GM13977 (cell line): ENCODE measurements around the gene SEPTIN7.

Experiments used
- DNase-seq: peaks from one replicate; pipeline ENCODE4 v3.0.0; 2012; ENCODE audit warnings: low spot score
- in situ Hi-C: fragments of 300-500 bp; cut with MboI; formaldehyde crosslinking; loops from one replicate; pipeline ENCODE4 v1.12.0; 2022; ENCODE audit warnings: low sequenced_read_pairs, low pct_unique_long_range_greater_than_20kb, mixed read lengths, inconsistent platforms; ENCODE audit not compliant: unreplicated experiment
- TF ChIP-seq, protein P1 (sequence below): IDR thresholded peaks from 2 replicates; pipeline ENCODE4 v1.5.1; 2012; ENCODE audit warnings: mild to moderate bottlenecking, control low read depth; ENCODE audit not compliant: insufficient read depth; ENCODE audit errors: extremely low read depth, missing control alignments

Gene SEPTIN7

DNA sequence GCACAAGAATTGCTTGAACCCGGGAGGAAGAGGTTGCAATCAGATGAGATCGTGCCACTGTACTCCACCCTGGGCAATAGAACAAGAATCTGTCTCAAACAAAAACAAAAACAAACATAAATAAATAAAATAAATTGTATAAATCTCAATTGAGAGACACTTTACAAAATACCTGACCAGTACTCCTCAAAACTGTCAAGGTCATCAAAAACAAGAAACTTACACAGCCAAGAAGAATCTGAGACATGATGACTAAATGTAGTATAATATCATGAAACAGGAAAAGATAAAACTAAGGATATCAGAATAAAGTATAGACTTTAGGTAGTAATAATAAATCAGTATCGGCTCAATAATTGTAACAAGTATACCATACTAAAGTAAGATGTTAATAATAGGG, 26.9 kb upstream of the SEPTIN7 start:
- TF ChIP-seq, protein P1, sequence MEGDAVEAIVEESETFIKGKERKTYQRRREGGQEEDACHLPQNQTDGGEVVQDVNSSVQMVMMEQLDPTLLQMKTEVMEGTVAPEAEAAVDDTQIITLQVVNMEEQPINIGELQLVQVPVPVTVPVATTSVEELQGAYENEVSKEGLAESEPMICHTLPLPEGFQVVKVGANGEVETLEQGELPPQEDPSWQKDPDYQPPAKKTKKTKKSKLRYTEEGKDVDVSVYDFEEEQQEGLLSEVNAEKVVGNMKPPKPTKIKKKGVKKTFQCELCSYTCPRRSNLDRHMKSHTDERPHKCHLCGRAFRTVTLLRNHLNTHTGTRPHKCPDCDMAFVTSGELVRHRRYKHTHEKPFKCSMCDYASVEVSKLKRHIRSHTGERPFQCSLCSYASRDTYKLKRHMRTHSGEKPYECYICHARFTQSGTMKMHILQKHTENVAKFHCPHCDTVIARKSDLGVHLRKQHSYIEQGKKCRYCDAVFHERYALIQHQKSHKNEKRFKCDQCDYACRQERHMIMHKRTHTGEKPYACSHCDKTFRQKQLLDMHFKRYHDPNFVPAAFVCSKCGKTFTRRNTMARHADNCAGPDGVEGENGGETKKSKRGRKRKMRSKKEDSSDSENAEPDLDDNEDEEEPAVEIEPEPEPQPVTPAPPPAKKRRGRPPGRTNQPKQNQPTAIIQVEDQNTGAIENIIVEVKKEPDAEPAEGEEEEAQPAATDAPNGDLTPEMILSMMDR, result no peak
- DNase-seq, result no peak
- in situ Hi-C loops, result no loop called here

DNA sequence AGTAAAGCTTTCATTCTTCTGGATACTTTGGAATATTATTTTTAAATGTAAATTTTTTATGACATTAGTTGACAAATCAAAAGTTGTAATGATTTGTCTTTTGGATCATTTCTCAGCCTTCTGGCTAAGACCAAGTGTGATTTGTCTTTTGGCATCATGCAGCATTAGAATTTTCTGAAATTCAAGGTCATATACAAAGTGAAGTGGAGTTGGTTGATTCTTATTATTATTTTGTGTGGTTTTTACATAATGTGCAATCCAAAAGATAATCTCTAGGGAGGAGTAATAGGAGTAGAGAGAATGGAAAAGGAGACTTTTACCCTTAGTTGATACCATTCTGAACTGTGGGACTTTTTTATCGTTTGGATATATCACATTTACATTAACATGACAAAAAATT, 24.2 kb upstream of the SEPTIN7 start:
- DNase-seq, result no peak
- TF ChIP-seq, protein P1, result no peak
- in situ Hi-C loops, result no loop called here

DNA sequence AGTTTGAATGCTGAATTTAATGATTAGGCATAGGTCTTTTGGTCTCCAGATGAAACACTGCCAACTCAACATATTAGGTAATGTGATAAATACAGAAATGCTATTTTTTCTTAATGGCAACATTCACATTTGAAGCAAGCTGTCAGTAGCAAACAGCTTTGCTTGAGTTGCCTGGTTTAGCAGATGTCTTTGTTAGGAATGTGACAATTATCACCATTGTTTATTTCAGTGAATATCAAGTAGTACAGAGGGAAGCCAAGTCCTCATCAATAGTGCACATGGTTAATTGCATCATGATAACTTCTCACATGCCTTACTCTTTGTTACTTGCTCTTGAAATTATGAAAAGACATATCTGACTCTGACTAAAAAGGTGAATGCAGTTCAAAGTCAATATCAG, 23.7 kb upstream of the SEPTIN7 start:
- TF ChIP-seq, protein P1, result no peak
- in situ Hi-C loops, result no loop called here
- DNase-seq, result no peak

DNA sequence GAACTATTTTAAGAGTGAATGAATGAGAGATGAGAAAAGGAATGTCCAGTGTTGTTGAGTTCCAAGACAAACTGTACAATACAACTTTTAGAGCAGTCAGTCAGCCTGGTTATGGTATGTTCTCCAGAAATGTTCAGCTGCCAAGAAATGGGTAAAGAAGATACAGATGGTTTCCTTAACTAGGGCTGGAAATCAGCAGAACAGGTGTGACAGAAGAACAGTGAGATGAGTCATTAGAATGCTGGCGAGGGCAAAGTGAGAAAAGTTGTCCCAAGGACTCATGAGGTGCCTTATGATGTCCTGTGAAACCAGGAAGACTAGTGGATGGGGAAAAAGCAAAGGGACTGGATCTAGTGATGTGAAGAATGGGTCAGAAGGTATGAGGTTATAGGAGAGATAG, 20.8 kb upstream of the SEPTIN7 start:
- no peak for DNase-seq
- in situ Hi-C loops, result no loop called here
- TF ChIP-seq, protein P1, result no peak

DNA sequence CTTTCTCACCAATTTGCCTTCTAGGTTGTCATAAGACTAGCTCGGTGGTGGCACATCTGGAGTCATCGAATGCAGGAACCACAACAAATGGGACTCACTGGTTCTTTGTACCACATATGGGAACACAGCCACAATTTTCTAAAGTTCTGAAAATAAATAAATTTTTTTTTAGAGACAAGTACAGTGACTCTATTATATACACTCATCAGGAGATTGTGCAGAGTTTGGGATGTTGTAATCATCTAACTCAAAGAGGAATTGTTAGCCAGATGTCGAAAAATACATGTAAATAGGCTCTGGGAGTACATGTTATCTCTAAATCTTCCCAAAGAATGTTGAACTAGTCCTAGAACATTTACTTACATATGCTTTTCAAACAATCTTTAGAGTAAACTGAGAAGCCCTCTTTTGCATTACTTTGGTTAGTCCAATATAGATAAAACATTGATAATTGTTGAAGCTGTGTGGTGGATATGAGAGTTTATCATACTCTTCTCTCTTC, 19.6 kb upstream of the SEPTIN7 start:
- TF ChIP-seq, protein P1, result no peak
- DNase-seq, result no peak
- in situ Hi-C loops, result no loop called here

DNA sequence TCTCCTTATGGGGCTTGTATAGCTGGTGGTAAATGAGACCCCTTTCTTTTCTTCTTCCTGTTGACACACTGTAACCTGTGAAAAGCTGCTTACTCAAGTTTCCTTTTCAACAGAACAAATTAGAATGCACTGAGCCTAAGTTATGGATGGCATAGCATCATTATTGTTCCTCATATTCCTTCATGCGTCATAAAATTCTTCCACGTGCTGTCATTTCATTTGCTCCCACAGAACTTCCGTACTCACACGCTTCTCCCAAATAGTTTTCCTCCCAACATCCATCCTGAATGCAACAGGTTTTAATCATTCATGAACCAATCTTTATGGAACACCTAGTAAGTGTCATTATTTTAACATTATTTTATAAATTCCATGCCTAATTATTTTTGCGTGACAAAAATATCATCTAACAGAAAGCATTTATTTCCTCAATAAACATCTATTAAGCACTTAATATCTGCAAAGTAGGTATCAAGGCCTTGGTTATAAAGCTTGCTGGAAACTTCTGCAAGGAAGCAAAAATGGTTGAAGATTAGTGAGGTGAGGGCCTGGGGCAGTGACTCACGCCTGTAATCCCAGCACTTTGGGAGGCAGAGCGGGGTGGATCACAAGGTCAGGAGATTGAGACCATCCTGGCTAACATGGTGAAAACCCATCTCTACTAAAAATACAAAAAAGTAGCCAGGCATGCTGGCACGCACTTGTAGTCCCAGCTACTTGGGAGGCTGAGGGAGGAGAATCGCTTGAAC, 18.9 kb upstream of the SEPTIN7 start:
- TF ChIP-seq, protein P1, result no peak
- DNase-seq, result no peak
- in situ Hi-C loops, result no loop called here
